ENCODE results near the gene HIP1.

DNA sequence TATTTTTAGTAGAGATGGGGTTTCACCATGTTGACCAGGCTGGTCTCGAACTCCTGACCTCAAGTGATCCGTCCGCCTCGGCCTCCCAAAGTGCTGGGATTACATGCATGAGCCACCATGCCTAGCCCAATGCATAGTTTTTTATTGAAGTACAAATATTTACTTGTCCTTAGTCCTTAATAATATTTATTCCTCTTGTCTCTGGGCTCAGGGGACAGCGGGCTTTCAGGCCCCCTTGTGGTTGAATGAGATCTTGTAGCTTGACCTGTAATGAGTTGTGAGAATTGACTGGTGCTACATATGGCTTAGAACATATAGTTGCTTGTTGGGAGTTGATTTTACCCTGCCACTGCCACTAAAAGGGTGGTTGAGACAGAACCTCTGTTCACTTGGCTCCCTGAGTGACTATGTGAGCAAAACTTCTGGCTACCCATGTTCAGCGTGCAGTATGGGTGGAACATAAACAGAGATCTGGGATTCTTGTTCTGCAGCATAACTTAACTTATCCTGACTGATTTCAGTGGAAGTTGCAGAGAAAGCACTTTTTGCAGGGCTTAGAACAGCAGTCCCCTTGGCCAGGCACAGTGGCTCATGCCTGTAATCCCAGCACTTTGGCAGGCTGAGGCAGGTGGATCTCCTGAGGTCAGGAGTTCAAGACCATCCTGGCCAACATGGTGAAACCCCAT lies 18.4 kb upstream of the HIP1 start:
- TF ChIP-seq POLR2A (IDR thresholded peaks at IDR 0.05) (no peak), POLR2AphosphoS5 (IDR thresholded peaks at IDR 0.05) (no peak)

Measured in prostate gland (tissue), 1 donor.